ENCODE data around the gene ZSCAN26.

DNA sequence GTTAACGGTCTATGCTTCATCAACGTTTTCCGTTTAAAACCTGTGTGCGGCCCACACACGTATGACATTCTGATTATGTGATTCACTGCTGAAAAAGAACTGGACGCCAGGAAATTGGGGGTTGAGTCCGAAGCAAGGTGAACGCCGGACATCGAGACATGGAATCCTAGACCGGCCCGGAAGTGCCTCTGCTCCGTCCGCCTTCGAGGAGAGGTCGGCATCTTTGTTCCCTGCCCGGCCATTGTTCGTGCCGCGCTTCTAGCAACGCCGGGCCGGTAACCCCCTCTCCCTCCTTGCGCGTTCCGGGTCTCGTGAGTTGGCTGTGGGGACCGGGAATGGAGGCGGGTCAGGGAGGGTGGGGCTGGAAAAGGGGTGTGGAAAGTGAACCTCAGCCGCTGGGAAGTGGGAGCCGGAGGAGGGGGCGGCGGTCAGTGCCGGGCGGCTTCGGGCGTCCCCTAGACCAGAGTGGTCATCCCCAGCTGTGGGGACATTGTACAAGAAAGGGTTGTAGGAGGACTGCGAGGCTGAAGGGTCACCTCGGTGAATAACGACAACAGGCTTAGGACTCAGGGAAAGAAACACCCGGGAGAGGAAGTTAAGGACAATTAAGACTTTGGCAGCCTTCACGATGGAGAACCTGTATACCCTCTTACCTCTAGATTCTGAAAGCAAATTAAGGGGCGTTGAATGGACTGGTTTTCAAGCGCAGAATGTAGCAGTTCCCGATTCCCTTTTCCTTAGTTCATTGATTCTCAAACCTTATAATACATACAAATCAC lies 41.7 kb upstream of the ZSCAN26 start, which contains the start of gene ZSCAN9:
- TF ChIP-seq, protein P1, sequence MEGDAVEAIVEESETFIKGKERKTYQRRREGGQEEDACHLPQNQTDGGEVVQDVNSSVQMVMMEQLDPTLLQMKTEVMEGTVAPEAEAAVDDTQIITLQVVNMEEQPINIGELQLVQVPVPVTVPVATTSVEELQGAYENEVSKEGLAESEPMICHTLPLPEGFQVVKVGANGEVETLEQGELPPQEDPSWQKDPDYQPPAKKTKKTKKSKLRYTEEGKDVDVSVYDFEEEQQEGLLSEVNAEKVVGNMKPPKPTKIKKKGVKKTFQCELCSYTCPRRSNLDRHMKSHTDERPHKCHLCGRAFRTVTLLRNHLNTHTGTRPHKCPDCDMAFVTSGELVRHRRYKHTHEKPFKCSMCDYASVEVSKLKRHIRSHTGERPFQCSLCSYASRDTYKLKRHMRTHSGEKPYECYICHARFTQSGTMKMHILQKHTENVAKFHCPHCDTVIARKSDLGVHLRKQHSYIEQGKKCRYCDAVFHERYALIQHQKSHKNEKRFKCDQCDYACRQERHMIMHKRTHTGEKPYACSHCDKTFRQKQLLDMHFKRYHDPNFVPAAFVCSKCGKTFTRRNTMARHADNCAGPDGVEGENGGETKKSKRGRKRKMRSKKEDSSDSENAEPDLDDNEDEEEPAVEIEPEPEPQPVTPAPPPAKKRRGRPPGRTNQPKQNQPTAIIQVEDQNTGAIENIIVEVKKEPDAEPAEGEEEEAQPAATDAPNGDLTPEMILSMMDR (conservative IDR thresholded peaks at IDR 0.05; ENCODE audit: low read length) = no peak
- no peak for TF ChIP-seq EZH2phosphoT487 (IDR thresholded peaks at IDR 0.05; ENCODE audit: borderline replicate concordance)
